HEK293 (cell line): Measurements from ENCODE around the gene SPIRE2.
"Not testable (repeated sequence)": the region's sequence is repeated elsewhere in the genome, so short reads cannot be mapped to it uniquely, and the experiment has no call there.

Experiments used
- CTCF ChIA-PET: fragments of 350-600 bp; formaldehyde crosslinking; extraction: SDS; loops from one replicate; lab custom pipeline; 2021; ENCODE audit warnings: antibody characterized with exemption; lab: Yijun Ruan, JAX
- POLR2A ChIA-PET: fragments of 300-600 bp; formaldehyde crosslinking; extraction: SDS; loops from one replicate; lab custom pipeline; 2020; ENCODE audit warnings: antibody characterized with exemption, inconsistent platforms; lab: Yijun Ruan, JAX
- H3K27ac ChIP-seq: fragments of 200-500 bp; sonication (Bioruptor generic); 2 replicates; pipeline ENCODE4 v1.5.1; 2014; ENCODE audit warnings: low read depth, low read length, control low read depth, inconsistent platforms; ENCODE audit errors: extremely low read depth
- H3K36me3 ChIP-seq, 2 experiments: fragments of 200-500 bp in 1 of 2; sonication (Bioruptor generic) in 1 of 2; 1 replicate in 1 of 2; 2 replicates in 1 of 2; pipeline ENCODE4 v1.5.1; 2014 to 2017; ENCODE audit warnings: inconsistent platforms in 2 of 2, low read length in 2 of 2; ENCODE audit not compliant: control insufficient read depth in 2 of 2, insufficient read depth in 1 of 2
- H3K4me1 ChIP-seq: fragments of 200-500 bp; sonication (Bioruptor generic); 2 replicates; pipeline ENCODE4 v1.5.1; 2014; ENCODE audit warnings: mild to moderate bottlenecking, low read length, inconsistent platforms; ENCODE audit not compliant: control insufficient read depth, insufficient read depth
- H3K4me3 ChIP-seq: 2 replicates; pipeline ENCODE4 v1.5.1; 2011; ENCODE audit warnings: low read depth, mild to moderate bottlenecking, control low read depth, low read length, moderate library complexity
- H3K9me3 ChIP-seq: fragments of 200-500 bp; sonication (Bioruptor generic); 2 replicates; pipeline ENCODE4 v1.5.1; 2014; ENCODE audit warnings: low read depth, low read length, inconsistent platforms; ENCODE audit not compliant: control insufficient read depth, insufficient read depth
- EGR2 ChIP-seq: fragments of 450-650 bp; formaldehyde crosslinking; IDR thresholded peaks from 2 replicates; pipeline ENCODE4 v1.5.1; 2016; ENCODE audit warnings: low read depth, missing biosample characterization, missing genetic modification characterization
- GFI1B ChIP-seq: fragments of 450-650 bp; formaldehyde crosslinking; IDR thresholded peaks from 2 replicates; pipeline ENCODE4 v1.5.1; 2016; ENCODE audit warnings: missing biosample characterization, missing genetic modification characterization
- HOXC10 ChIP-seq: sonication (generic); formaldehyde crosslinking; IDR thresholded peaks from 2 replicates; pipeline ENCODE4 v1.8.1; 2023; ENCODE audit warnings: mild to moderate bottlenecking, missing genetic modification reagents
- KLF1 ChIP-seq: fragments of 450-650 bp; formaldehyde crosslinking; IDR thresholded peaks from 2 replicates; pipeline ENCODE4 v1.5.1; 2016; ENCODE audit warnings: missing biosample characterization, missing genetic modification characterization
- KLF10 ChIP-seq: fragments of 450-650 bp; IDR thresholded peaks from 2 replicates; pipeline ENCODE4 v1.5.1; 2018; ENCODE audit warnings: missing biosample characterization, mild to moderate bottlenecking, missing genetic modification characterization
- KLF16 ChIP-seq: fragments of 450-650 bp; formaldehyde crosslinking; IDR thresholded peaks from 2 replicates; pipeline ENCODE4 v1.5.1; 2017; ENCODE audit warnings: missing biosample characterization, missing genetic modification characterization
- KLF9 ChIP-seq: fragments of 450-650 bp; formaldehyde crosslinking; IDR thresholded peaks from 2 replicates; pipeline ENCODE4 v1.5.1; 2016; ENCODE audit warnings: missing biosample characterization, missing genetic modification characterization, low read depth
- PRDM4 ChIP-seq: fragments of 450-650 bp; formaldehyde crosslinking; IDR thresholded peaks from 2 replicates; pipeline ENCODE4 v1.5.1; 2017; ENCODE audit warnings: missing biosample characterization, missing genetic modification characterization
- SALL2 ChIP-seq: fragments of 450-650 bp; formaldehyde crosslinking; IDR thresholded peaks from 2 replicates; pipeline ENCODE4 v1.5.0; 2017; ENCODE audit warnings: missing biosample characterization, mild to moderate bottlenecking, missing genetic modification characterization, borderline replicate concordance
- SETDB1 ChIP-seq: IDR thresholded peaks from one replicate; pipeline ENCODE4 v1.6.1; 2017; ENCODE audit warnings: mild to moderate bottlenecking, low read length, moderate library complexity, mixed read lengths; ENCODE audit not compliant: insufficient read length
- SP7 ChIP-seq: fragments of 450-650 bp; formaldehyde crosslinking; IDR thresholded peaks from 2 replicates; pipeline ENCODE4 v1.5.1; 2016; ENCODE audit warnings: missing biosample characterization, missing genetic modification characterization
- ZFHX2 ChIP-seq: fragments of 450-650 bp; formaldehyde crosslinking; conservative IDR thresholded peaks from 2 replicates; pipeline ENCODE4 v1.5.1; 2016; ENCODE audit warnings: missing biosample characterization, missing genetic modification characterization
- ZNF157 ChIP-seq: fragments of 450-650 bp; formaldehyde crosslinking; IDR thresholded peaks from 2 replicates; pipeline ENCODE4 v1.5.1; 2016; ENCODE audit warnings: missing biosample characterization, missing genetic modification characterization
- ZNF214 ChIP-seq: fragments of 450-650 bp; formaldehyde crosslinking; IDR thresholded peaks from 2 replicates; pipeline ENCODE4 v1.5.1; 2017; ENCODE audit warnings: missing biosample characterization, mild to moderate bottlenecking, missing genetic modification characterization, borderline replicate concordance
- ZNF324 ChIP-seq: fragments of 450-650 bp; formaldehyde crosslinking; IDR thresholded peaks from 2 replicates; pipeline ENCODE4 v1.5.1; 2016; ENCODE audit warnings: missing biosample characterization, missing genetic modification characterization
- ZNF391 ChIP-seq: fragments of 450-650 bp; formaldehyde crosslinking; IDR thresholded peaks from 2 replicates; pipeline ENCODE4 v1.5.1; 2016; ENCODE audit warnings: low read depth, missing biosample characterization, missing genetic modification characterization, borderline replicate concordance
- ZNF449 ChIP-seq: fragments of 450-650 bp; formaldehyde crosslinking; IDR thresholded peaks from 2 replicates; pipeline ENCODE4 v1.5.1; 2017; ENCODE audit warnings: missing biosample characterization, mild to moderate bottlenecking, missing genetic modification characterization, moderate library complexity
- ZNF664 ChIP-seq: fragments of 450-650 bp; formaldehyde crosslinking; IDR thresholded peaks from 2 replicates; pipeline ENCODE4 v1.5.1; 2016; ENCODE audit warnings: missing biosample characterization, missing genetic modification characterization

Gene SPIRE2

GRCh38 chr16:89831810-89832328, 3.6 kb downstream of the SPIRE2 start:
- no peak overlapping the region for H3K27ac ChIP-seq
- H3K9me3 ChIP-seq: no peaks in the 10 kb centered on the region
- CTCF ChIA-PET: no interaction called here
- POLR2A ChIA-PET: no interaction called here
- peaks cover 0 to 21% of the 10 kb centered on the region in 2 experiments; a peak in 1 of 3 replicates for H3K36me3 ChIP-seq
- H3K4me3 ChIP-seq: no peak overlapping the region
- peaks cover 9% of the 10 kb centered on the region for H3K4me1 ChIP-seq
- no peak for TF ChIP-seq SALL2 (tag by site-specific recombination)
- no peak for TF ChIP-seq ZNF391 (tag by site-specific recombination)
- no peak for TF ChIP-seq ZNF157 (tag by site-specific recombination)
- TF ChIP-seq PRDM4 (tag by site-specific recombination): no peak
- TF ChIP-seq ZNF214 (tag by site-specific recombination): no peak
- TF ChIP-seq KLF16 (tag by site-specific recombination): no peak
- TF ChIP-seq ZNF664 (tag by site-specific recombination): no peak
- no peak for TF ChIP-seq ZNF324 (tag by site-specific recombination)
- no peak for TF ChIP-seq SP7 (tag by site-specific recombination)
- TF ChIP-seq HOXC10: no peak
- no peak for TF ChIP-seq GFI1B (tag by site-specific recombination)

GRCh38 chr16:89833664-89834363, 5.5 kb downstream of the SPIRE2 start:
- peaks cover 0 to 21% of the 10 kb centered on the region in 2 experiments; a peak in 2 of 3 replicates for H3K36me3 ChIP-seq
- H3K27ac ChIP-seq, H3K9me3 ChIP-seq, H3K4me3 ChIP-seq, CTCF ChIA-PET, H3K4me1 ChIP-seq, POLR2A ChIA-PET: not testable (repeated sequence)
- 0 out of 2 replicates have a peak, but pooled peaks have one; percentile 12 for TF ChIP-seq EGR2
- peak; percentile 90 for TF ChIP-seq KLF1
- TF ChIP-seq ZFHX2 (tag by site-specific recombination): 0 out of 2 replicates have a peak, but pooled peaks have one; percentile 13
- TF ChIP-seq KLF9 (tag by site-specific recombination): peak; percentile 35; the same call in 1 of the 2 replicates
- 0 out of 2 replicates have a peak, but pooled peaks have one; percentile 42 for TF ChIP-seq KLF10 (tag by site-specific recombination)

DNA sequence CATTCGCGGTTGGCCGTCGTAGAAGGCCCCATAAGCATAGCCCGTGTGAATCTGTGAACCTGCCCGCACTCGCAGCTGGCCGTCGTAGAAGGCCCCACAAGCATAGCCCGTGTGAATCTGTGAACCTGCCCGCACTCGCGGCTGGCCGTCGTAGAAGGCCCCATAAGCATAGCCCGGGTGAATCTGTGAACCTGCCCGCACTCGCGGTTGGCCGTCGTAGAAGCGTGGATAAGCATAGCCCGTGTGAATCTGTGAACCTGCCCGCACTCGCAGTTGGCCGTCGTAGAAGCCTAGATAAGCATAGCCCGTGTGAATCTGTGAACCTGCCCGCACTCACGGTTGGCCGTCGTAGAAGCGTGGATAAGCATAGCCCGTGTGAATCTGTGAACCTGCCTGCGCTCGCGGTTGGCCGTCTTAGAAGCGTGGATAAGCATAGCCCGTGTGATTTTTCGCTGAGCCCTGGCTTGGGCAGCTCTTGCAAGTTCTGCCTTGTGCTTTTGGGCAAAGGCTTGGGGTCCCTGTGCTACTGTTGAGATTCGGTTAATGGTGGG, 6.6 kb downstream of the SPIRE2 start:
- POLR2A ChIA-PET: interaction anchor here (0.7 kb wide), 1 partner anchor 29 kb away, joined by 3 read pairs; no protein-coding TSS in a partner anchor
- peaks cover 0 to 21% of the 10 kb centered on the region in 2 experiments; a peak in 2 of 3 replicates for H3K36me3 ChIP-seq
- H3K9me3 ChIP-seq, H3K27ac ChIP-seq, CTCF ChIA-PET, H3K4me3 ChIP-seq, H3K4me1 ChIP-seq: not testable (repeated sequence)
- peak; percentile 66 for TF ChIP-seq ZNF449 (tag by site-specific recombination)
- peak; percentile 33 for TF ChIP-seq SETDB1
